IPS-NIHi7 (cell line): ENCODE results near the gene C2CD2.

Experiments used
- DNase-seq: peaks from one replicate; pipeline ENCODE4 v3.0.0; 2012; ENCODE audit warnings: mixed read lengths; ENCODE audit errors: extremely low spot score

The C2CD2 gene

DNA sequence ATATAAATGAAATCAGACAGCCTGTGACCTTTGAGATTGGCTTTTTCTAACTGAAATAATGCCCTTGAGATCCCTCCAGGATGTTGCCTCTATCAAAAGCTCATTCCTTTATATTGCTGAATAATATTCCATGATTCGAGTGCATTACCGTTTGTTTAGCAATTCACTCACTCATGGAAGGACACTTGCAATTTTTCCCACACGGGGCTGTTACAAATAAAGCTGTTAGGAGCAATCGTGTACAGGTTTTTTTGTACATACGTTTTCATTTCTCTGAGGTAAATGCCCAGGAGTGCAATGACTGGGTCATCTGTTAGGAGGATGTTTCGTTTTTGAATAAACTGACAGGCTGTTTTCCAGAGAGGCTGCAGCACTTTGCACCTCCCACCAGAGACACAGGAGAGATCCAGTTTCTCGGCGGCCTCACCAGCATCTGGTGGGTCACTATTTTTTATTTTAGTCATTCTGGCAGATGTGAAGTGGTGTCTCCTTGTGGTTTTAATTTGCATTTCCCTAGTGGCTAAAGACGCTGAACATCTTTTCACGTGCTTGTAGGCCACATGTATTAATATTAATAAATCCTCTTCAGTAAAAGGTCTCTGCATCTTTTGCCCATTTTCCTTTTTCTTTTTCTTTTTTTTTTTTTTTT, 85.6 kb downstream of the C2CD2 start:
- DNase-seq, result no peak

DNA sequence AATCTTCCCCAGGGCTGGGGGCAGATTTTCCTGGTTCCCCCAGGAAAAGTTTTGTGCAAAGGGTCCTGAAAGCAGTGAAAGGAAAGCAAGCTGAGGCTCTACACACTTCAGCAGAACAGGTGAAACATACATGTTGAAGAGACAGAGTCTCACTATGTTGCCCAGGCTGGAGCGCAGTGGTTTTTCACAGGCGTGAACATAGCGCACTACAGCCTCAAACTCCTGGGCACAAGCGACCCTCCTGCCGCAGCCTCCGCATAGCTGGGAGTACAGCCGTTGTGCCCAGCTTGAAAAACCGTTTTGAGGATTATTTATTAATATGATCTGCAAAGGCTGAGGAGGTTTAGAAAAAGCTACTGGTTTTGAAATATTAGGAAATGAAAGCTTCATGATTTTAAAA, 86.5 kb downstream of the C2CD2 start:
- DNase-seq, result no peak

DNA sequence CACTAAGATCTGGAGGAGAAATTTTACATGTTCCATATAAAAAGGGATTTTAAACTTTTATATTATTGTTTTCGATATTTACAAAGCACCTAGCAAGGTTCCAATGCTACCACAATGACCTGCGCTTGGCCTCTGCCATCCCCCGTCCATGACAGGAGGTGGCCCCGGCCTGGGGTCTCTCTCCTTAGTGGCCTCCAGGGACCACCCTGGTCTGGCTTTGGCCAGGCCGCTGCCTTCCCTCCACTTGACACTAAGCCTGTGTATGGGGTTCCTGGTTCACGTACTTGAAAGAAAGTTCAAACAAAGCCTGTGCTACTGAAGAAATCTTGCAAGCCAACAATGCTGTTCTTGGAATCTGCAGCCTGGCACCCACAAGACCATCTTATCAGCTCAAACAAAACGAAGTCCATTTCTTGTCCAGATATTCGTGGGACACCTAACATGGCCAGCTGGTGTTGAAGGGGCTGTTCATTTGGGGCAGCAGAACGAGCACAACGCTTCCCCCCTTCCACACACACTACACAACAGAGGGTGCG, 87.5 kb downstream of the C2CD2 start:
- DNase-seq, result no peak

DNA sequence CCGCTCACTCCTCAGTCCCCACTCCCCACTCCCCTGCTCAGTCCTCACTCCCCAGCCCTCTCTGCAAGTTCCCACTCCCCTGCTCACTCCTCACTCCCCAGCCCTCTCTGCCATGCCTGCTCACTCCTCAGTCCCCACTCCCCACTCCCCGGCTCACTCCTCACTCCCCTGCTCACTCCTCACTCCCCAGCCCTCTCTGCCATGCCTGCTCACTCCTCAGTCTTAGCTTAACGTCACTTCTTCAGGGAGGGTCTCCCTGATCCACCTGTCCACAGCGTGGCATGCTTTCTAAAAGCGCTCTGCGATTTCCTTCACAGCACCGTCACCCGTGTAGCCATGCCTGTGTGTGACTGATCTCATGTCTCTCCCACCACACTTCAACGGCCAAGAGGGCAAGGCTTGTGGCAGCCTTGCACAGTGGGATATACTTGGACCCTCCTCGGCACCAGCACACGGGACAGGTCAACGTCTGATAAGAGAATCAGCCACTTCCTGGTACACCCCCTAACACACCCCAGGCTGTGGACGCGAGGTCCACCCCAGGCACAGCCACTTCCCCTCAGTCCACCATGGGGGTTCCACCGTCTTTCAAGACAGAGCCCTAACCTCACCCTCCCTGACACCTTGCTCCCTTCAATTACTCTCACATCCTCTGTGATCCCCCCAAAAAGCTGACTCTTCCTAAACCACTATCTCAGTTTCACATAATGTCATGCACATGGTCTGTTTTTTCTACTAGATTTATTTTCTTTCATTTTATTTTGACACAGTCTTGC, 88.6 kb downstream of the C2CD2 start:
- no peak for DNase-seq

DNA sequence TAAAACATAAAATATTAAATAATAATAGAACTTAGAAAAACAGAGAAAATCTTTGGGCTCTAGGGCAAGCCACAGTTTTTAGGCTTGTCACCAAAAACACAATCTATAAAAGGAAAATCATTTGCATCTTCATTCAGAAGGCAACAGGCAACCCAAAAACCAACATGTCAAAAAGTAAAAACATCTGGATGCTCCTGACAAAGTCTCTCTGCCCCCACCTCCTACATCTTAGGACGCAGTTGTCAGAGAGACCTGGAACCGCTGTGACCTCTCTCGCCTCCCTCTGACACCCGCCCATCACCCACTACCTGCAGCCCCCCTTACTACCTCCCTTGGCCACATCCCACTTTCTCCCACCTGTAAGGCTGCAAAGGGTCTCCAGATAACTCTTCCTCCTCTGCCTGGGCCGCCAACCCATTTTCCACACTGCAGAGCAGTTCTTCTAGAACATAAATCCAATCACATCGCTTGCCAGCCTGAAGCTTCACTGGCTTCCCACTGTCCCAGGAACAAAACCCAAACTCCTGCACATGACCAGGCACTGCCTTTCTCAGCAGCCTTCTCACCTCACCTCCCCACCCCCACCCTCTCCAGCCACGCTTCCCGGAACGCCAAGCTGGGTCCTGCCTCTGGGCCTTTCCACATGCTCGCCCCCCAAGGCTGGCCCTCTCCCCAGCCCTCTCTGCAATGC, 89.4 kb downstream of the C2CD2 start:
- no peak for DNase-seq

DNA sequence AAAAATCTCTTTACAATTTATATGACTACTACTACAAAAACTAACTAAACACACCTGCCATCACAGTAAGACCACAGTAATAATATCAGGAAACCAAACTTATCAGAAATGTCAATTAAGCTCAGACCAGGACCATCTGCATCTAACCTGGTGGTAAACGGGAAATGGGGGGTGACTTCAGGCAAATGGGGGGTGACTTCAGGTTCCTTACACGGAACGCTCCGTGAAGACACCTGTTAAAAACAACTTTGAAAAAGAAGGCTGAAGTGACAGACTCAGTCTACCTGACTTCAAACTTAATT, 90.4 kb downstream of the C2CD2 start:
- no peak for DNase-seq

DNA sequence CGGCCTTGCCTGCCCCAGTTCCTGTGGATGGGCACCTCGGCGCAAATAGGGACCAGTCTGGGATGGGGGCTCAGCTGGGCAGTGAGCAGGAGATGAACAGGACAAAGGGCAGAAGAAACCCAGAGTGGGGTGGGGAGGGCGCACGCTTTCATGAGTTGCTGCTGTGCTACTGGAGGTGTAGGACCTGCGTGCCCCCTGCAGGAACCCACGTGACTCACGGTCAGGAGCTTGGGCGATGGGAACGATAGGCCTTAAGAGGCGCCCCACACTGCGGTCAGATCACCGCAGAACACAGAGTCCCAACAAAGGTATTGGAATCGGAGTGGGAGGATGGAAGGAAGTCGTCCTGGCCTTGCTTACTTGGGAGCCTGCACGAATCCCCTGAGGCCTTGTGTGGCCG, 91.8 kb downstream of the C2CD2 start:
- no peak for DNase-seq

DNA sequence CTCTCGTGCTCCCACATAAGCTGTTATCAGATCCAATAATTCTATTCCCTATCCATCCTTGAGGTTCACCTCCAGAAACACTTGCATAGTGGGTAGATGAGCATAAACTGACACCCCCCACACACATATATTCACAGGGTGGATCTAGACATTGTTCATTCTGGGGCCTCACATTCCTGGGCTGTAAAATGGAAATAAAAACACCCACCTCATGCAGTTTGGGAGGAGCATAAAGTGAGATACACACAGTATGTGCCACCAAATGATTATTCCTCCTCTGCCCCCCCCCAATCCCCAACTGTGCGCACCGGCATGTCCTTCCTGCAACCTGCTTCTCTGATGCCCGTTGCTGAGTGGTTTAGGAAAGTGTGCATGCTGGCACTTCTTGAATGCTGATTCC, 92.6 kb downstream of the C2CD2 start:
- DNase-seq, result no peak

DNA sequence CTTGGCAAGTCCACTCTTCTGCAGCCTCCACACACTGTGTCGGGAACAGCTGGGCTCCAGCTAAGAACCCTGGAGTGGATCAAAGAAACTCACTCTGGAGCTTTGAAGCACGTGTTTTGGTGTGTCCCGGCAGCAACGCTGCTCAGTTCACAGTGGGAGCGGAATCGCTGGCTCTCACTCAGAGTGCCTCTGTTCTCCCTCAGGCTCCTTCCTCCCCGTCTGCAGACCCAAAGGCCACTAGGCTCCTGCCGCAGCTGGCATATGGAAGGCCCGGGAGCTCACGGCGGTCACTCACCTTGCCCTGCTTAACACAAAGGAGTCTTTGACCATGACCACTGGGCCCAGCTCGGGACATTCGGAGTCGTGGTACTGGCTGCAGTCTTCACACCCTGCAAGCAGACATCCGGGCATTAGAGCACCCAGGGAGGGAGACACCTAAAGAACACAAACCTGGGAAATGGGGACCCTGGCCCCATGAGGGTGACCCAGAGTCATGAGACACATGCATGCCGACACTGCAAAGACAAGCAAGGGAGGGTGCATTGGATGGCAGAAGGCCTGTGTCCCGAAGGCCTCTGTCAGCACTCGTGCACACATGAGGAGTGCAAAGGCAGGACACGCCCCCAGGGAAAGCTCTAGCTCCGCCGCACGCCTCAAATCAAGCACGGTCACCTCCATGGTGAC, 94.4 kb downstream of the C2CD2 start:
- DNase-seq, result no peak

DNA sequence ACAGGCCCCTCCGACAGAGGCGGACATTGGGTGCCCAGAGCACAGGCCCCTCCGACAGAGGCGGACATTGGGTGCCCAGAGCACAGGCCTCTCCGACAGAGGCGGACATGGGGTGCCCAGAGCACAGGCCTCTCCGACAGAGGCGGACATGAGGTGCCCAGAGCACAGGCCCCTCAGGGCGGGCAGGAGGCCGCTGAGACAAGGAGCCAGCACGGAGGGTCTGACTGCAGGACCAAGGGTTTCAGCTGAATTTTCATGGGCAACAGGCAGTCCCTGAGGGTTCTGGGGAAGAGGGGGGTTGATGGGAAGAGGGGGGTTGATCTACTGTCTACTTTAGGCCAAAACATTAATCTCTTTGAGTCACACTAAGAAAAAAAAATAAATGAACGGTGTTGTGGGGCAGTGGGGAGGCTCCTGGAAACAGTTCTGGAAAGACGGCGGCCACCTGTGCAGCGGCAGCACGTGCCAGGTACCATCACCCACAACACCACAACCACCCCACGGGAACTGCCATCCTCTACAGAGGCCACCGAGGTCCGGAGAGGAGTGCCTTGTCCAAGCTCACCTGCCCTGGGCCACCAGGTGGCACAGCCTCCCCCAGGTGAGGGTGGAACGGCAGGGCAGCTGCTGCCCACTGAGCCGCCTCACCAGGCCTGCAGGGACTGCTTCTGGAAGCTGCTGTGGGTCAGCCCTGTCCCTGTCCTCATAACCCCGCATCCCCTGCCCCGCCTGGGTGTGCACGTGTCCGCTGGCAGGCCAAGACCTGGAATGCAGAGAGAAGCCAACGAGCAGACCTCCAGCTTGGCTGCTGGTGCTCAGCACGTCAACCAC, 95.1 kb downstream of the C2CD2 start:
- DNase-seq, result no peak

DNA sequence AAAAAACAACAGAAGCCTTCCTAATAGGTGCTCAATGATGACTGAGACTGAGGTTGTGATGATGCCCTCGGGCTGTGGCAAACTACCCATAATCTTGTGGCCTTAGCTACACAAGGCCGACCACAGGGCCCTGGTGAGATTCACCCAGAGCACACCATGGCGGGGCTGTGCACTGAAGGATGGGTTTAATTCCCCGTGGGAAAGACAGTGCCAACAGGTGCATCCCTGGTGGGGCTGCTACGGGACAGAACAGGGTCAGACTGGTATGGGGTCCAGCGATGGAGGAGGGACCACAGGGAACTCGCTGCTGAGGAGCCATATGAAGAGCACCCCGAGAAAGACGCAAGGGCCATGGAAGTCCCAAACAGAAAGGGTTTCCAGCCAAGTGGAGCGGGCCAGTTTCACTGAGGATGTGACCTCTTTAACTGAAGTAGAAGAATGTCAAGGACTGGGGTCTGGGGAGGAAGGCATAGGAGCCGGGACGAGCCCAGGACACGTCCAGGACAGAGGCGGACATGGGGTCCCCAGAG, 96.0 kb downstream of the C2CD2 start:
- no peak for DNase-seq

DNA sequence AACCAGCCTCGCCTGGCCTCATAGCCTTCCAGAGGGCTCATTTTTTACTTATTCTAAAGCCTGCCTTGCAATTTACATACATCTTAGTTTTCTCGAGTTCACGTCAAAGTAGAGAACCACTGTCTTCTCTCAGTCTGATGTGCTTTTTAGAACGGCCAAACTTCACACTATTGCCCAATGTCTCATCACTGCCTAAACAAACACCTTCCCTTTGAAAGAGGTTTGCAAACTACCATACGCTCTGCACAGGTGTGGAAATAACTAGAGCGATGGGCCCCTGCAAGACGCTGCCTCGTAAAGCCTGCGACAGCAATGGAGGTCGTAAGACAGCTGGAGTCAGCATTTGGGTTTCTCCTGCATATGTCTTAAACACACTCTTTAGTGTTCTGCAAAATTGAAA, 97.2 kb downstream of the C2CD2 start:
- no peak for DNase-seq

DNA sequence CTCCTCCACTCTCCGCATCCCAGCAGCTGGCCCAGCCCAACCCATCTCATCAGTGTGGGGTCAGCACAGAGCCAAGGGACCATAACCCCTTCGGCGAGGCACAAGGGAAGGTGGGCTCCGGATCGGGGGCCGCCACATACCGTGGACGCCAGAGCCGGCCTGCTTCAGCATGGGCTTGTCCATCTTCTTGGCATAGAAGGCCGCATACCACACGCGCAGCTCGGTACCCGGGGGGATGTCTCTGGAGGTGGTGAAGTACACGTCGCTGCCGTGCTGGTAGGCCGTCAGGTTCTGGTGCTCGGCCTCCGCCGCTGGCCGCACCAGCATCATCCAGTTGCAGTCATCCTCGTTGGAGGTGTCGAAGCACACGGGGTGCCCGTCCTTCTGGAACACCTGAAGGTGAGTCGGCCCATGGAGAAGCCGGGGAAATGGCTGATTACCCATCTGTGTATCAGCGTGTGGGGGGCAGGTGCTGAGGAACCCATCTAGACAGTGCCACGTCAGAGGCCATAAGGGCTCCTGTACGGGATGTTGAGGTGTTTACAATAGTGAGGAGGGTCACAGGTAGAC, 99.3 kb downstream of the C2CD2 start:
- DNase-seq, result no peak

DNA sequence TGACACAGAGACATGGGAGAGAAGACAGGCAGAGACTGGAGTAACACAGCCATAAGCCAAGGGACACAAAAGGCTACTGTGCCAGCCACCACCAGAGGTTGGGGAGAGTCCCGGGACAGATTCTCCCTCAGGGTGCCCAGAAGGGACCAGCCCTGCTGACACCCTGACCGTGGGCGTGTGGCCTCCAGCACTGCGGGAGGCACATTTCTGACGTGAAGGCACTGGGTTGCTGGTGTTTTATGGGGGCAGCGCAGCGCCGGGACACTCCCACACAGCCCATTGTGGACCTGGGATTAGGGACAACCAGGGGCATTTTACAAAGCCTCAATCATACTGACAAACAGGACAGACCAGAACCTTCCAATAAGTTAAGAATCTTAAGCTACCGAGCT, 100.9 kb downstream of the C2CD2 start:
- DNase-seq, result no peak

DNA sequence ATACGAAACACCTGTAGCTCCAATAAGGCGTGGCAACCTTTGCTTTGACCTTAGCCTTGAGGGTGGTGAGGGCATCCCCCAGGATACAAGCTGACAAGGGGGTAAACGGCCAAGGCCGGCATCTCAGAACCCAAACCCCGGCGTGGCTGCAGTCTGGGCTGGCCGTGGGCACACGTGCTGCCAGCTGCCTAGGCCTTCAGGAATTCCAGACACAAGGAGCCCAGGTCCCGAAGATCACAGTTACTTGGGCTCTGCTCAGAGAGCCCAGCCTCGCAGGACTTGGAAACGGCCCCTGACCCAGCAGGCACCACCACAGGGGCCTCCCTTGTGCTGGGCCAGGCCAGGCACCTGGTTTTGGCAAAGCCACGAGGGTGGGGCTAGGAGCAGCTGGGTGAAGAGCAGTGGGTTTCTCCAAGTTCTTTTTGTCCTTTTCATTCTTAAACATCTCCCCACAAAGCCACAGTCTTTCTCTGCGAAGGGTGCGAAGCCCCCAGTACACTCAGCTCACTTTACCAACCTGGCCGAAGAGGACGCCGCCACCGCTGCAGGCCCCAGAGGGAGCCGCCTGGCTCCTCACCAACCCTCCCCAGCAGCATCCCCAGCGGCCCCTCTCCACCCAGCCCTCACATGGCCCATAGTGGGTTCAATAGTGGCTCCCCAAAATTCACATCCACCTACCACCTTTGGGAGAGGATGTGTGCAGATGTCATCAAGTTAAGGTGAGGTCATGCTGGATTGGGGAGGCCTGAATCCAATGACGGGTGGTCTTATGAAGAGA, 101.5 kb downstream of the C2CD2 start:
- no peak for DNase-seq

DNA sequence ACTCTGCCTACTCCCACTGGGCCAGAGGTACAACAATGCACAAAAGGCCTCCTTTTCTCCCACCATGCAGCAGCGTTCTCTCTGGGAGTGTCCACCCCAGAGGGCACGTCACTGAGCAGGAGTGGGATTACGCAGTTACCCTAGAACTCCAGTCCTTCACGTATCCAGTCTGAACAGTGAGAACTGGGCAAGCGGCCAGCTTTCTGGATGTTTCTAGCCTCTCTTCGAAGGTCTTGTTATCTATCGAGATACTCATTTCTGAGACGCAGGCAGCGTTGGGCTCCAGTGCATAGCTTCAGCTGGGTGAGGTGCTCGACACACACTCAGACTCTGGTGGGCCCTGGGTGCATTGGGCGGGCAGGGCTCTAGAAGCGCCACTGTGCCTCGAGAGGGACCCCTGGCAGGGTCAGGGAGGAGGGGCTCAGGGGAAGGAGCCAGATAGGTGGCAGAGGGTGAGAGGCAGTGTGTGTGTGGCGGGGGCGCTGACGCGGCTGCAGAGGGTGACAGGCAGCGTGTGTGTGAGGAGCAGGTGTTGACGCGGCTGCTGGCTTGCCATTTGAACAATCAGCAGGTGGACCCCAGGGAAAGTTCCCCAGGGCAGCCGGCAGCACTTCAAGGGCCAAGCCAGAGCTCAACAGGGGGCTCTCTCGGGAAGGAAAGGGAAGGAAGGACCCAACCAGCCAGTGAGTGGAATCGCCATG, 102.6 kb downstream of the C2CD2 start:
- DNase-seq, result no peak

DNA sequence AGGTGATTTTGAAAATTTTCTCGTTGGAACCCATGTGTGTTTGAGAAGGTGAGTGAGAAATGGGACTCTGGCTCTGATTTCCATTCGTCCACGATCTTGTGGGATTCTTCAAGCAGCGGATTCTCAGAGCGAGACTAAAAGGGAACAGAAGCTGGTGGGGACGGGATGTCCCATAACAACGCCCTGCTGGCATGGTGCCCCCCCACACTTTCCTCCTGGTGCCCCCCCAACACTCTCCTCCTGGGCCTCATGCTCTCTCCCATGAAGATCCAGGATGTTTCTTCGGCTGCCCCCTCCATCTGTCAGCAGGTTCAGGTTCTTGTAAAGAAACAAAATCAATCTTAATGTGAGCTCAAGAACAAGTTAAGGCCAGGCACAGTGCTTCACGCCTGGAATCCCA, 103.7 kb downstream of the C2CD2 start:
- no peak for DNase-seq

DNA sequence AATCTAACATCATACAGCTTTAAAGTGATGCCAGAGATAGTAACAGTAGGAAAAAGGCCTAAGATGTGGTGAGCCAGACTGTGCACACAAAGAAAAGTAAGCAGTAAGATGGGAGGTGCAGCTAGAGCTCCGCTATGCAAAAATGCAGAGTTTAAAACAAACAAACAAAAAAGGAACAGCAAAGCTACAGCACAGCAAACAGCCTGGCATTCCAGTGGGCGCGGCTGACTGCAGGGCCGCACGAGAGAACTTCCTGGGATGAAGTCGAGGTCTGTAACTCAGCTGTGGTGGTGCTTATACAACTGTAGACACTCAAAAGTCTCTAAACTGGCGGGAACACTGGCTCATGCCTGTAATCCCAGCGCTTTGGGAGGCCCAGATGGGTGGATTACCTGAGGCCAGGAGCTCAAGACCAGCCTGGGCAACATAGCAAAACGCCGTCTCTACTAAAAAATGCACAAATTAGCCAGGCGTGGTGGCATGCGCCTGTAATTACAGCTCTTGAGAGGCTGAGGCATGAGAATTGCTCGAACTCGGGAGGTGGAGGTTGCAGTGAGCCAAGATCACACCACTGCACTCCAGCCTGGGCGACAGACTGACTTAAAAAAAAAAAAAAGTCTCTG, 104.7 kb downstream of the C2CD2 start:
- no peak for DNase-seq

DNA sequence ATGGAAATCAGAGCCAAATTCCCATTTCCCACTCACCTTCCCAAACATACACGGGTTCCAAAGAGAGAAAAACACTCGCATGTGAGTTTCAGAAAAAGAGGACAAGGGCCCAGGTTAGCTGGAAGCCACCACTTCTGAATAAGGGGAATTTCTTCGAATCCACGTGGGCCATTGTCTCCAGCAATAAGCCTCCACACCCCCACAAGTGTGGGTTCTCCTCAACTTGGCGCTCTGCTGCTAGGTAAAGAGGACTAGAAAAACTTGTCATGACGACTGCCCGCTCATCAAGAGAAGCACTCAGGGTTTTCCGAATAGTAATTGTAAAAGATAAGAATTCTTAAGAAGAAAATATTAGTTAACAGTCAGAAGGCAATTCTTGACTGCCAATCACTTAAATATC, 105.3 kb downstream of the C2CD2 start:
- no peak for DNase-seq
